HG02852 (cell line): ENCODE results near the gene ANKS1A.
"Not testable (repeated sequence)": the region's sequence is repeated elsewhere in the genome, so short reads cannot be mapped to it uniquely, and the experiment has no call there.

Source experiments
- ATAC-seq: cut with Tn5 transposase; IDR thresholded peaks from one replicate; pipeline ENCODE4 v1.9.1; 2021; ENCODE audit warnings: mild to moderate bottlenecking, moderate library complexity; ENCODE audit not compliant: unreplicated experiment

ANKS1A gene

DNA sequence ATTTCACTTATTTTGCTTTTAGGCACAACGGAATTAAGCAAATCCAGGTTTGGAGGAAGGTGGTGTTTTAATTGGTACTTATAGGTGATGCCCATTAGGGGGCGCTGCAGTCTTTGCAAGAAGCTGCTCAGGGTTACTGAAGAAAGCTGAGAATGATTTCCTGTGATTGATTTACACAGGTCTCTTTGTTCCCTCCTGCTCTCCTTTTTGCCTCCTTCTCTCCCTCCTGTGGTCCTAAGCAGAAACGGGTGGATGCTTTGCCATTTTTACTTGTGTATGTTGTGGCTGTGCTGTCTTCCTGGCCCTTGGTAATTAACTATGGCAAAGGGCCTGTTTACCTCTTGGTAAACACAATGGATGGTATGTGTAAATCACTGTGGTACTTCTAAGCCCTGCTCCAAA lies 97.8 kb downstream of the ANKS1A start:
- ATAC-seq: no peak

DNA sequence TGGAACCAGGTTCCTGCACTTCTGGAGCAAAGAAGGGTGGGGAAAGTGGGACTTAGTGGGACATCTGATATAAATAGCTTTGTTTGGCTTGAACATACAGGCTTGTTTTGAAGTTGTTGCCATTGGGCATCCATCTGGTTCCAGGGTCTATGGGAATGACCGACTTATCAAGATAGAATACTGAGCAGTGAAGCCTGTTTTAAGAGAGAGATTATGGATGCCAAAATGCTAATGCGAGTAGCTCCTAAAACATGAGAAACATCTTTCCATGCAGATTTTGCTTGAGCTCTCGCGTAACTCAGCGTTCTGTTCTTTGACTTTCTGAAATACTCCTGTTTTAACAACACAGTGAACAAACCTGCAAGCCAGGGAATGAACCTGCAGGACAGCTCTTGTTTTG lies 98.5 kb downstream of the ANKS1A start:
- no peak for ATAC-seq

DNA sequence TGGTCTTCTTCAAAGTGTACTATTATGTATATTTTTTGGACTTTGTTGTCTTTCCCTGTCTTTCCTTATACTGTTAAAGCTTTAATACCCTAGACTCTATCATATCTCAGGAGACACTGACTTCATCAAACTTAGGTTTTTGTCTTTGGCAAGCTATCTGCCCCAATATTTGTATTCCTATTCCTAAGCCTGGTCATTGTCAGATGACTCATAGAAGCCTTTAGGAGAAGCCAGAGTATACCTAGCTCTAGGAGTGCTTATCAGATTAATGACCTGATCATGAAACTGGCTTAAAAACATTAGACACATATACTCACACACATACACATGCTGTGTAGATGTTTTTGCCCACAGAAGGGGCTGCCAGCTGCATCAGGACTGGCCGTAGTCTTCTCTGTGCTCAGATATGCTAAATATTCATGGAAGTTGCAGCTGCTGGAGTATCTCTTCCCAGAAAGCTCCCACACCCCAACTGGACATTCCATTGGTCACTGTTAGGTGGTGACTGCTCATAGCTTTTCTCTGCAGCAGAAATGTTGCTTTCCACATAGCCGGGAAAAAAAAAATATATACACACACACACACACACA lies 102.0 kb downstream of the ANKS1A start:
- no peak for ATAC-seq

DNA sequence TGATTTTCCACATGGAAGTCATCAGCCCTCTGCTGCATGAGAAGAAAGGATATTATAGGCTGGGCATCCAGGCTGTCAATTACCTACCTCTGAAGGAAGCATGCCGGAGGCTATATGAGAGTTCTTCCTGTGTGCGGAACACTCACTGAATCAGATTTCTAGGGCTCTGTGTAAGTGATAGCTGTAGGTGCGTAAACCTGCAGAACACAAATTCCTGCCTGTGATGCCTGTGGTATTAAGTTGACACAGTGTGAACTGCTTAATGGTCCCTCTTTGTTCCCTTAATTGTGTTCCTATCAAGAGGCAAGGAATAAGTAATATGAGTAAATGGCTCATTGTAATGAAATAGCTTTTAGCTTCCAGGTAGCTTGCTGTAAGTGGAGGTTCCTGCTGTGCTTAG lies 103.3 kb downstream of the ANKS1A start:
- ATAC-seq: no peak

DNA sequence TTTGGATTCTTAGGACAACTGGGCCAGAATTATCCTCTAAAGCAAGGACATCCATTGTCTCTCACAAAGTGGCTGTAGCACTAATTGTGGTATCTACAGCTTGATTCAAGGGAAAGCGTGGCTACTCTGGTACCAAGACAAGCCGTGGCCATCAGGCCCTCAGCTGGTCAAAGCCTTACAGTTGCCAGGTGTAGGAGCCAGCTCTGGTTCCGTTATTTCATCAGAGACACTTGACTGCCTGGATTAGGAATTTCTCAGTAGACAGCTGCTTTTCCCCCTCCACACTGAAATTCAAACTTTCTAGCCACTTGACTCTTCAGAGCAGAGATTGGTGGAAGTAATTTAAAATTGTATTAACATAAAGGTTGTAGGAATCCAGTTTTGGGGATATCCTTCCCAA lies 104.2 kb downstream of the ANKS1A start:
- ATAC-seq: no peak

DNA sequence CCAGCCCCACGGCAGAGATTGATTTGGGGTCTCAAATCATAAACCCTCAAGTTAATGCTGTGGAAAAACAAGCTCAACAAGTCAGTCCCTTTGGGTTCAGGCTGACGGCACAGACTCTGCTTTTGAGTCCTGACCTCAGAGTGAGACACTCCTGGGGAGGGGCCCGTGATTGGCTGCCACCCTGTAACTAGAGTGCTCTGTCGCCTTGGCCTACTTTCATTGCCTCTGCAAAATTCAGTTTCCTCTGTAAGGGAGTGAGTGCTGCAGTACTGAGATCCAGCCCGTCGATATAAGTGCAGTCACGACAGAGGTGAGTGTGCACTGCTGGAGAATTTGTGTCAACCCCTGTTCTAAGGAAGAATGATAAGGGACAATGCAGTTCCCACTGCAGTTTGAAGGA lies 105.6 kb downstream of the ANKS1A start:
- no peak for ATAC-seq

DNA sequence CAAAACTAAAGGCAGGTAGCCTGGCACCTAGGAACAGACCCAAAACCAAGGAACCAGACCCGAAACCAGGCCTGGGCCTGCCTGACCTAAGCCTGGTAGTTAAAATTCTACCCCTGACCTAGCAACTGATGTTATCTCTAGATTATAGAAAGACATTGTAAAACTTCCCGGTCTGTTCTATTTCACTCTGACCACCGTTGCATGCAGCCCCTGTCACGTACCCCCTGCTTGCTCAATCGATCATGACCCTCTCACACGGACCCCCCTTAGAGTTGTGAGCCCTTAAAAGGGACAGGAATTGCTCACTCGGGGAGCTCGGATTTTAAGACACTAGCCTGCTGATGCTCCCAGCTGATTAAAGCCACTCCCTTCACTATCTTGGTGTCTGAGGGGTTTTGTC lies 109.4 kb downstream of the ANKS1A start:
- ATAC-seq: not testable (repeated sequence)

DNA sequence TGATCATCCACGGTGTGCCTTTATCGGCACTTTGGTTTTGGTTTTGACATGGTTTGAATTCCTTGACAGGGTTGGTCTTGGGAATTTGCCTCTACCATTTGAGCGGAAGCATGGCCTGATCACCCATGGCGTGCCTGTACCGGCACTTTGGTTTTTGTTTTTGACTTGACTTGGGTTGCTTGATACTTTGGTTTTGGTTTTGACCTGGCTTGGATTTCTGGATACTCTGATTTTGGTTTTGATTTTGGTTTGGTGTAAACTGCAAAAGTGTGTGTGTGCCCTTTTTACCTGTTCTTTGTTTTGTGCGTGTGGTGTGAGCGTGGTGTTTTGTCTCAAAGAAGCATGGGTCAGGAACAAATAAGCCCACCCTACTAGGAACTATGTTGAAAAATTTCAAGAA lies 110.1 kb downstream of the ANKS1A start:
- ATAC-seq: not testable (repeated sequence)

DNA sequence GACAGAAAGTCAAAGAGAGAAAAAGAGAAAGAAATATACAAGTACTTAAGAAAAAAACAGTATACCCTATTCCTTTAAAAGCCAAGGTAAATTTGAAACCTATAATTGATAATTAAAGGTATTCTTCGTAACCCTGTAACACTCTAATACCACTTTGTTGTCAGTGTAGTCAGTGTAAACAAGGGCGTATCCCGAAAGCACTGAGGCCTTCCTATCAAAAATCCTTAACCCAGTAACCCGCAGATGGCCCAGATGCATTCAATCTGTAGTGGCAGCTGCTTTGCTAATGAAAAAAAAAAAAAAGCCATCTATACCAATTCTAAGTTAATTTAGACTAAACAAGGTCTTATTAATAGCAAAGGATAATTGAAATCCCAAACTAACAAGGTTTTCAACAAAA lies 110.9 kb downstream of the ANKS1A start:
- not testable (repeated sequence) for ATAC-seq

DNA sequence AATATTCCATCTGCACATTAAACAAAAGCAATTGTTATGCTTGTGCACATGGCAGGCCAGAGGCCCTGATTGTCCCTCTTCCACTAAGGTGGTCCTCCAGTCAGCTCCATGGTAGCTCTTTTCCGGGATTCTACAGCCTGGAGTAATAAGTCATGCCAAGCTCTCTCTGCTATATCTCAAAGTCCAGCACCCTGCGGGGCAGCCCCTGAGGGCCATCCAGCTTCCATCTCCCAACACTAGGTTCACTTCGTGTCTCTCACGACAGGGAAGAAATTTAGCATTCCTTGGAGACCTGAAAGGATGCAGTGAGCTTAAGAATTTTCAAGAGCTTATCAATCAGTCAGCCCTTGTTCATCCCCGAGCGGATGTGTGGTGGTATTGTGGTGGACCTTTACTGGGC lies 112.3 kb downstream of the ANKS1A start:
- ATAC-seq: not testable (repeated sequence)

DNA sequence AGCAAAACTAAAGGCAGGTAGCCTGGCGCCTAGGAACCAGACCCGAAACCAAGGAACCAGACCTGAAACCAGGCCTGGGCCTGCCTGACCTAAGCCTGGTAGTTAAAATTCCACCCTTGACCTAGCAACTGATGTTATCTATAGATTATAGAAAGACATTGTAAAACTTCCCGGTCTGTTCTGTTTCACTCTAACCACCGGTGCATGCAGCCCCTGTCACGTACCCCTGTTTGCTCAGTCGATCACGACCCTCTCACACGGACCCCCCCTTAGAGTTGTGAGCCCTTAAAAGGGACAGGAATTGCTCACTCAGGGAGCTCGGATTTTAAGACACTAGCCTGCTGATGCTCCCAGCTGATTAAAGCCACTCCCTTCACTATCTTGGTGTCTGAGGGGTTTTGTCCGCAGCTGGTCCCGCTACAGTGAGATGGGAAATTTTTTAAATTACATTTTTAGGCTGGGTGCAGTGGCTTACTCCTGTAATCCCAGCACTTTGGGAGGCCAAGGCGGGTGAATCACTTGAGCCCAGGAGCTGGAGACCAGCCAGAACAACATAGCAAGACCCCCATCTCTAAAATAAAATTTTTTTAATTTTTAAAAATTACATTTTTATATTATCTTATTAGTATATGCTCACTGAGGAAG lies 115.0 kb downstream of the ANKS1A start:
- not testable (repeated sequence) for ATAC-seq

DNA sequence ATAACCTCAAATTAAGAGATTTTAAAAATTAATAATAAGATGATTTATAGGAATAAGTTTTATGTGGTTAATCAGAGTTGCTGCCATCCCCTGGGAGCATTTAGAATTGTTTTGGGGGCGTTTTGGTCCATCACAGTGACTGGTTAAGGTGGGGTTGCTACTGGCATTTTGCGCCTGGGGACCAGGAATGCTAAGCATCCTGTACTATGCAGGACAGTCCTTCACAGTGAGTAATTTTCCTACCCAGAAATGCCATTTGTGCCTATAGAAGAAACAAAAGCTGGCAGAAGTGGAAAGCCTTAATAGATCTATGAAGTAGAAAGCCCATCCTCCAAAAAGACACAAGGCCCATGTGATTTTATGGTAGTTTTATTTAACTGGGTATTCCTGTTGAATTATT lies 118.0 kb downstream of the ANKS1A start:
- ATAC-seq: no peak

DNA sequence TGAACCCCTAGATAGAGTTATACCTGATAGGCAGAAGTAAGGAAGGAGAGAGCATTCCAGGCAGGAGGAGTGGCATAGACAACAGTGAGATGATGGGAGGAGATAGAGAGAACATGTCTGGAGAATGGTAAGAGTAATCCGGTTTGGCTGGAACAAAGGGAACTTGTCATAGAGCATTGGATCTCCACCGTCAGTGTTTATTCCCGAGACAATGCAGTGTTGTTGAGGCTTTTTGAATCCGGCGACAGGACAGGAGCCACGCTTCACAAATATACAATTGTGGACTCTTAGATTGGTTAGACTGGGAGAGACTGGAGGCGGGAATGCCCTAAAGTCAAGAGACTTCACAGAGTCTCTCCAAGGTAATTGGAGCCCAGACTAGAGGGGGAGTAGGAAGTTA lies 119.8 kb downstream of the ANKS1A start:
- ATAC-seq: no peak

DNA sequence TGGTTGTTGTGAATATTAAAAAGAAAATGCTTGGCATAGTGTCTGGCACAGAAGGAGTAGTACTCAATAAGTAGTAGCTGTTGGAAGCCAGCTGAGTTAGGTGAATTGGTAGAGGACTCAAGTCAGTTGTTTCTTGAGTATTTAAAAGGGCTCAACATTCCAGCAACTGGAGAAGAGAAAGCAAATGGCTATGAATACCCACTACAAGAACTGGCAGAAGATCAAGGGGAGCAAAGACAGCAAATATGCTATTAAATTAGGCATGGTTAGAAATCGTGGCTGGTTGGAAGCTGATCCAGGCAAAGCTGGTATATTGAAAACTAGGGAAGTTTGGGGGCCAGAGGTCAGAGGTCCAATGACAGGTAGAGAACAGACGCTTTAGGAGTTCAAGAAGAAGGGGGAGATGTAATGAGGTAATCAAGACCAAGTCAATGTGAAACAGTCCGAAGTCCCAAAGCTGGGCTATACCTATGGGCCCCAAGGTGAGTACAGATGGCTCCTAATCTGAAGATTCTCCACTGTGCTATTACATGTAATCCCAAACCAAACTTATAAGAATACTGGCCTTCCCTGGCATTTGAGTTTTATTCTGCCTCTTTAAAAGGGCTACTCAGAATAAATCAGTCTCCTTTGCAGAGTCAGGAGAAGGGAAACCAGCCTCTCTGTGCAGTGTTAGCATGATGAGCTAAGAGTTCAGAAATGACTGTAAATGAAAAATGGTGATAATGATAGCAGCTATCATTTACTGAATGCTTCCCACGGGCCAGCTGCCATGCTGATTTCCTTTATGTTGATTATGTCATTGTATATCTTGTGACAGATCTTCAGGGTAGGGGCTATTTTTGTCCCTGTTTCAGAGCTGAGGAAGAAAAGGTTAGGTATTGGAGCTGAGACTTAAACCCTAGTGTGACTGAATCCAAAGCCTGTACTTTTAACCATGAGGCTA lies 122.3 kb downstream of the ANKS1A start:
- peak; percentile 55 for ATAC-seq

DNA sequence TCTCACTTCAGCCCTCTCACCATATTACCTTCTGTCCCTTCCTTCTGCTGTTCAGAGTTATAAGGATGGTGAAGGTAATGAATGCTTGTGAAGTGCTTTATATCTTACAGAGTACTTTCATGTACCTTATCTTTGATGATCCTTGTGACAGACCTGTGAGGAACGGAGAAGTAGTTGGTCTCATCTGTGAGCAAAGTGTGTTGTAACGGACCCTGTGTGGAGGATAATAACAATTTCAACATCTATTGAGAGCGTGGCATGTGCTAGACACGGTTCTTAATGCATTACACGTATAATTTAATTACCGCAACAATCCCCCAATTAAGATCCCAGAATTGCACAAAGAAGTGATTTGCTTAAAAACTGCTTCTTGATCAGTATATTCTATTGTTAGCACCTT lies 124.6 kb downstream of the ANKS1A start:
- ATAC-seq: no peak

DNA sequence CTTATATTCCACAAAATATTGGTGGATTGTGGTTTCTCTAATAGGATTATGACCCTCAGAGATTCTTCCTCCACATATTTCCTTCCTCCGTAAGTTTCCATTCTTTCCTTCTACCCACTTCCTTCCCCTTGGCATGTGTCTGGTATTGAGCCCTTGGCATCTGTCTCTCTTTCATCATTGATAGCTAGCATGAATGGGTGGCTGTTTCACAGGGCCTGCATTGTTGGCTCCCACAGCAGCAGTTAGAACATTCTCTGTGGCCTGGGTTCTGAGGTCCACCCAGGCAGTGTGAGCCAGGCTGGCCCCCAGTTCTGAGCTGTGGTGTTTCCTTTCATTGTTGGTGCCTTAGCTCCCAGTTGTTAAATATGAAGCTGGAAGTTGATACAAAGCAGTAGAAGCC lies 125.3 kb downstream of the ANKS1A start:
- ATAC-seq: no peak

DNA sequence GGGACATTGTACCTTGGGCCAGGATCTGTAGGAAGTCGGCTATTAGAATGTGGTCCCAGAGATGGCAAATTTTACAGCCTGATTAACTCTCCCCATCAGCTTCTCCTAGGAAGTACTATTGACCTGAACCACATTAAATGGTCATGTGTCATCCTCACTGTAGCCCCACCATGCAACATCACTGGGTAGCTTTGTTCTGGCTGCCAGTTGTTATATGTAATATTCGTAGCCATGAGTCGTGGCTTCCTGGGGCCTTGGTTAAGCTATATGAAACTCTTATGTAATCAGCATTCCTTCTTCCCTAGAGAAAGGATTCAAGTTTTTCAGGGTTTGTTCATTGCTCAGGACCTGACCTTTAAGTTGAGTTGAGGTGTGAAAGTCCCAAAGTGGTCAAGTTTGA lies 125.7 kb downstream of the ANKS1A start:
- ATAC-seq: no peak

DNA sequence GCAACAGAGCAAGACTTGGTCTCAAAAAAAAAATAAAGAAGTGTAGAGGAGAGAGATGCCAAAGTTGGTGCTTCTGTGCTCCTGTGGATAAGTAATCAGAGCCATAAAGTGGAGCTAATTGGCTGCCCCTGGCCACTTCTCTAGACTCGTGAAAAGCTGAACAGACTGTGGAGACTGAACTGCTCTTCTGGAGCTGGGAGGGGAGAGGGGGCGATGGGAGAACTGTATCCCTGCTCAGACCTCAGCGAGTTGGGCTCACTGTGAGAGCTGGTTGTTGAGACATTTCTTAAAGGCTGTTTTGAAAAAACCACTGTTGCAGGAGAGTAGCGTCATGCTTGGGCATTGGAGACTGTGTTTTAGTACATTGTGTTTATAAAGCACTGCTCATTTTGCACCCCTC lies 126.4 kb downstream of the ANKS1A start:
- ATAC-seq: no peak

DNA sequence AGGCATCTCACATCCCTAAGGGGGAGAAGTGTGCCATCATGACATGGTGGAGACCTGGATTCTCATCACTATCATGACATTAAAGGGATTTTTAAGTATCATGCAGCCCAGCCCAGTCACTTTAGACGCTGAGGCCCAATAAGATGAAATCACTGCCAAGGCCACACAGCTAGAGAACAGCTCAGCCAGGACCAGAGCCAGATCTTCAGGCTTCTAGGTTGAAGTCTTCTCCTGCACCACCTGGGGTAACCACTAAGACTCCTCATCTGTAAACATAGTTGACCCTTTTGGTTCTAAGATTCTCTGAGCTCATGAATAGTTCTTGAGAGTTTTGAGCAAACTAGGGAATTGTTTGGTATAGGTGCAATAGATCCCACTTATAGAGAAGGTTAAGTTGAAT lies 126.9 kb downstream of the ANKS1A start:
- ATAC-seq: no peak

DNA sequence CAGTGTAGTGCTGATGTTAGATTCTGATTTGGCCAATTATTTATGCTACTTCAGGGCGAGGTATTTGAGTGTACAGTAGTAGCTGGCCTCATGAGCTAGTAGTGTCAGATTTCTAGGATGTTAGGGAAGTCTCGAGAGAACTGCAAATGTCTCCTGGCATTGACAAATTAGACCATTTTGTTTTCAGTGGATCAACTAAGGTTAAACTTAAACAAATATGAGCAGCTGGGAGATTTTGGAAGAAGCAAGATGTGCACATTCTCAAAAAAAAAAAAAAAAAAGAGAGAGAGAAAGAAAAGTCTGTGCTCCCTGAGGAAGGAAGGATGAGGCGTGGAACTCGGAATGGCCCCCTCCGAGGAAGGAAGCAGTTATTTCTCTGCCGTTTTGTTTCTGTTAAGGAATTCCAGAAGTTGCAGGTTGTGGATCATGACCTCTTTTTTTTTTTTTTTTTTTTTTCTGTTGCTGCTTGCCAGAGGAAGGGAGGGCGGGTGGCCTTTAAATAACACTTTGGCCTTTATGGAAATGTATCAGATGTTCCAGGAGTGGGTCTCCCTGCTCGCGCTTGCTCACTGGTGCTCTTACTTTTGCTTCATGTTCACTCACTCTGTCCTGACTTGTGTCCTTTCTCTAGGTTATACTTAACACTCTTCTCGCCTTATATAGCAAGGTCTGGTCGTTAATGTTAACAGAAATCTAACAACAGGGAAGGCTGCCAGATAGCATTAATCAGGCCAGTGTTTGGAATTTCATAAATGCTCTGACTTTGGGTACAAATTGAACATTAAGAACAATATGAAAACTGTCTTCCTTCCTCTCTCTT lies 127.7 kb downstream of the ANKS1A start:
- ATAC-seq: no peak
